CD4-positive, alpha-beta T cell treated with Interleukin-4 for 4 hours (primary cell): ENCODE data around the gene ABCA12.

ENCODE experiments used
- DNase-seq: peaks from one replicate; pipeline ENCODE4 v3.0.0-alpha.2; 2020

Gene ABCA12

DNA sequence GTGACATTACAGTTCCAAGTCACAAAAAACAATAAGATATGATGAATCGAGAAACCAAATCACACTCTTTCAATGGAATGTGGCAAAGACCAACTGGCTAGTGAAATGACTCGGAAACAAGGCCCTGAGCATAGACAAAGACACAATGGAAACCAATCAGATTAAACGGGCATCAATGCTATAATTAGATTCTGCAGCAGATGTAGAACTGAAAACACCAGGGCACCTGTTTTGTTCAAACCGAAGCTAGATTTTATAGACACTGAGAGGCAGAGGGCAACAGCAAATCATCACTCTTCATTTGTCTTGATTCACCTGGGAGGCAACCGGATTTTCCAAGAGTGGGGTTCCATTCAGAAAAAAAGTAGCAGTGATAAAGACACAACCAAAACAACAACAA is 236.1 kb downstream of the ABCA12 start:
- DNase-seq: no peak

DNA sequence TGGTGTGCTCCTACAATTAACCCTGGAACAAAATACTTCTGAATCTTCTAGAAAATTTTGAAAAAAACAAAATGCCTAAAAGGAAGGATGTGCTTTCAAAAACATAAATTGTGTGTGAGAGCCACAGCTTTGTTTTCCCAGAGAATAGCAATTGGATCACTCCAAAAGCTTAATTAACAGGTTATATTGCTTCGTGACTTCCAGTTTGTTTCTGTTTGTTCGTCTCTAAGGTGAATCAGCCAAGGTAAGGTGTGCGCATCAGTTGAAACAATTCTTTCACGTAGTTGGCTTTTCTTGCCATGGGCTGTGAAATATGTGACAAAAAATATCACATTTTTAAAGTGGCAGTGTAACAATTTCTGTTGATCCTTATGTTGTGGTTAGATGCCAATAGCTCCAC is 238.7 kb downstream of the ABCA12 start:
- no peak for DNase-seq

DNA sequence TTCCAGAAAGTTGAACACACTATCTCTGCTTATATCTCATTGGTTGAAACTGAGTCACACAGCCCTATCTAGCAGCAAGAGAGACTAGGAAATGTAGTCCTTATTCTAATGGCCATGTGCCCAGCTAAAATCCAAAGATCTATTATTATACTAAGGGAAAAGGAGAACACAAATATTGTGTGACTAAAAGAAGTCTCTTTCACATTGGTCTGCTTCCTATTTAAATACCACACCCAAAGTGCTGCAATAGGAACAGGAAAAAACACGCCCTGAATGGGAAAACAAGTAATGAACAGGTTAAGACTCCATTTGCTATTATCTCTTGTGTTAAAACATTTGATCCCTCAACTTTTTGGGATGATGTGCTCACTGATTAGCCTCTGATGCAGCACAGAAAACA is 242.2 kb downstream of the ABCA12 start:
- DNase-seq: no peak

DNA sequence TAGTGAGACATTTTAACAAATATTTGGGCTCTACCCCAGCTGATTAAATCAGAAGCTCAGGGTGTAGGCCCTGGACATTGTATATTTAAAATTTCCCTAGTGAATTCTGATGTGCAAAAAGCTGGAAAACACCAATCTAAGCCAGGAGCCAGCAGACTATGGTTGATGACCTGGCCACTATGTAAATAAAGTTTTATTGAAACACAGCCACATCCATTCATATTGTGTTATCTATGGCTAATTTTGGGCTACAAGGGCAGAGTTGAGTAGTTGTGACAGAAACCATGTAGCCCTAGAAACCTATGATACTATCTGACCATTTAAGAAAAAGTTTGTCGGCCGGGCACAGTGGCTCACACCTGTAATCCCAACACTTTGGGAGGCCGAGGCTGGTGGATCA is 243.0 kb downstream of the ABCA12 start:
- DNase-seq: no peak

DNA sequence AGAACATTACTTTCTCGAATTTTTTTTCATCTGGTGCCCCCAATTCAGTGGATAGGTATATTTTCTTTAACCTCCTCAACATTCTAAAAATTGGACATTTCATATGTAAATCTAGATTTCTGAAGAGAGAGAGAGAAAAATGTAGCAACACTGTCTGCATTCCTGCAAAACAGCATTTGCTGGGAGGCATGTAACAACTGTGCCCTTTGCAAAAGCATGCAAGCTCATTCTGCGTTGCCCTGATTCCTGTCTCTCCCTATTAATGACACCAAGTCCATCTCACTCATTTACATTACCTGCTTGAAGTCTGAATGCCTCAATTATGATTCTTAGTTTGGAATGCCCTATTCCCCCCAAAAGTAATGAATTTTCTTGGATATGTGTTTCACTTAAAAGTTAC is 249.1 kb downstream of the ABCA12 start:
- DNase-seq: no peak

DNA sequence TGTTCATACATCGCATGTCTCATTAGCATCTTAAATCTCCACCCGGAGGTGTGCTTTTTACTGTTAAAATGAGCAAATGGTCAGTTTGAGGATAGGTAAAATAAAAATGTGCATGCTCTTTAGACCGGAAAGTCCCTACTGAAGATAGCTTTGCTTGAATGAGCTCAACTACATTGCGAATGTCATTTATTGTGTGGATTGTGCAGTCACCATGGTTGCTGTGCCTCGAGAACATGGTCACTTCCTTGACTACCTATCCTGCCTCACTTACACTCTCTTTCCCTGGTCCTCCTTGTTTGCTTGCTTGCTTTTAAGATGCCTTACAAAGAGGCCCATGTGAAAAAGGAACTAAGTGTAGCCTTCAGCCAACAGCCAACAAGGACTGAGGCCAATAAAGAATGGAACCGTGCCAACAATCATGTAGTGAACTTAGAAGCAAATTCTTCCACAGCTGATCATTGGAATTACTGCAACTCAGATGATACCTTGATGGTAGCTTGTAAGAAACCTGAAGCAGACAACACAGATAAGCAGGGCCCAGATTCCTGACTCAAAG is 256.7 kb downstream of the ABCA12 start:
- no peak for DNase-seq
